Lung (tissue), 12 donors: ENCODE measurements around the gene GPR161. TPM values are rescaled to one million over a fixed set of nuclear protein-coding genes. Genes with fewer than 3 reads are reported as not detected.

ENCODE experiments used
- ATAC-seq: fragments of 200-7000 bp; cut with Tn5 transposase; one replicate; pipeline ENCODE4 v1.9.1; 2020; ENCODE audit warnings: moderate number of reproducible peaks; ENCODE audit not compliant: insufficient read depth, low FRiP score
- DNase-seq, 3 donors: peaks; one replicate each; pipeline ENCODE4 v3.0.0-alpha.2; 2013 to 2017
- H3K27ac ChIP-seq, 2 donors: one replicate each; pipeline ENCODE4 v1.5.1; 2013; ENCODE audit warnings: mild to moderate bottlenecking in 2 of 2, moderate library complexity in 2 of 2, control low read depth in 1 of 2, inconsistent platforms in 1 of 2, low read depth in 1 of 2, low read length in 1 of 2
- H3K27me3 ChIP-seq, 3 donors: one replicate each; pipeline ENCODE4 v1.5.1; 2013; ENCODE audit warnings: low read length in 2 of 3; ENCODE audit not compliant: control insufficient read depth in 3 of 3, insufficient read depth in 3 of 3
- H3K36me3 ChIP-seq, 4 donors: one replicate each; pipeline ENCODE4 v1.5.1; 2013; ENCODE audit warnings: low read length in 4 of 4, mild to moderate bottlenecking in 1 of 4, moderate library complexity in 1 of 4; ENCODE audit not compliant: control insufficient read depth in 4 of 4, insufficient read depth in 4 of 4
- H3K4me1 ChIP-seq, 5 donors: one replicate each; pipeline ENCODE4 v1.5.1; 2013; ENCODE audit warnings: low read length in 5 of 5, mild to moderate bottlenecking in 2 of 5, moderate library complexity in 1 of 5; ENCODE audit not compliant: control insufficient read depth in 5 of 5, insufficient read depth in 5 of 5
- H3K4me3 ChIP-seq: one replicate; pipeline ENCODE4 v1.5.1; 2013; ENCODE audit warnings: mild to moderate bottlenecking, control low read depth, moderate library complexity
- H3K9ac ChIP-seq, 2 donors: one replicate each; pipeline ENCODE4 v1.5.1; 2013; ENCODE audit warnings: low read length in 2 of 2, control low read depth in 1 of 2; ENCODE audit not compliant: insufficient read depth in 1 of 2
- H3K9me3 ChIP-seq, 4 donors: one replicate each; pipeline ENCODE4 v1.5.1; 2013; ENCODE audit warnings: low read length in 3 of 4, mild to moderate bottlenecking in 1 of 4, moderate library complexity in 1 of 4; ENCODE audit not compliant: control insufficient read depth in 4 of 4, insufficient read depth in 3 of 4
- WGBS, 2 donors: extraction: QIAGEN DNeasy Blood & Tissue Kit; methylation state at CpG; one replicate each; pipeline ENCODE4 v1.1.7; 2013; 5-methylcytosine and 5-hydroxymethylcytosine counted together
- polyA plus RNA-seq, 2 donors: library from polyadenylated mRNA; stranded (reverse); fragments of 200-250 nt; gene quantifications; one replicate each; pipeline ENCODE4 v1.2.1, GENCODE V29; 2013
- total RNA-seq, 2 donors: library from RNA; depleted of rRNA in 1 of 2; stranded (reverse); fragments of >200 nt in 1 of 2; gene quantifications; one replicate each; pipeline ENCODE4 v1.2.1, GENCODE V29; 2014 to 2021
- TF ChIP-seq, protein P1 (sequence below): IDR thresholded peaks from 2 replicates; pipeline ENCODE4 v1.5.1; 2012; ENCODE audit warnings: mild to moderate bottlenecking; ENCODE audit errors: control extremely low read depth, extremely low read depth
- donor health status: control.
- donor health status: control.
- donor health status: Bipolar disorder and iron deficiency.
- donor health status: healthy.
- donor health status: DM: yes; HTN: yes; CAD: no.

The GPR161 gene
- total and polyA plus RNA-seq, 4 donors: 2.8 to 15.0 (median 5.7) TPM

DNA sequence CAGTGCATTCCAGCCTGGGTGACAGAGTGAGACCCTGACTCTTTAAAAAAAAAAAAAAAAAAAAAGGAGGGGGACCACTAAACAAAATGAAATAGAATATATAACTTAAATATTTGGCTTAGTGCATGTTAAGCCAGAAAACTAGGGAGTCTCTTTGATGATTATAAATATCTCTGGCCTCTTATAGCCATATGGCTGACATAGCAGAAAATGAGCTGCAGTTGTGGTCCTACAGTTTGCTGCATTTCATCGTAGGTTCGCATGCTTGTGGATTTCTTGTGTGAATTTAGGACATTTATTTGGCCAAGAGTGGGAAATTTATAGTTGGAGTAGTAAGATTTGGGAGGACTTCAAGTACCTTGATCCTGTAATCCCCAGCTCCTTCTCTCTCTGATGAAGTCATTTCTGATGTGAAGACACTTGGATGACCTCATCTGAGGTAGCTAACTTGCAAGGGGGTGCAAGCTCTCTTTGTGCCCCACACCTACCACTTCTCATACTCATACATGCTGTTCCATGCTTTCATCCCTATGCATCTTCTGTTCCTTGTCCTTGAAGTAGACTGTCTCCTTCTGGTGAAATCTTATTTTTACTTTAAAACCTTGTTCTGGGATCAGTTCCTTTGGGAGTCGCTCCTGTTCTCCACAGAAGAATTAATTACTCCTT lies 35.7 kb upstream of the GPR161 start:
- Histone ChIP-seq H3K9me3 (no peaks in the 10 kb centered on the region), H3K9ac (no peak overlapping the region), H3K27me3 (no peaks in the 10 kb centered on the region), H3K4me1 (no peaks in the 10 kb centered on the region), H3K4me3 (no peak overlapping the region), H3K36me3 (no peaks in the 10 kb centered on the region), H3K27ac (no peak overlapping the region)
- ATAC-seq: no peak
- WGBS, 2 donors: 95 to 96% methylated on average over 3 of the region's 3 CpGs
- TF ChIP-seq, protein P1, sequence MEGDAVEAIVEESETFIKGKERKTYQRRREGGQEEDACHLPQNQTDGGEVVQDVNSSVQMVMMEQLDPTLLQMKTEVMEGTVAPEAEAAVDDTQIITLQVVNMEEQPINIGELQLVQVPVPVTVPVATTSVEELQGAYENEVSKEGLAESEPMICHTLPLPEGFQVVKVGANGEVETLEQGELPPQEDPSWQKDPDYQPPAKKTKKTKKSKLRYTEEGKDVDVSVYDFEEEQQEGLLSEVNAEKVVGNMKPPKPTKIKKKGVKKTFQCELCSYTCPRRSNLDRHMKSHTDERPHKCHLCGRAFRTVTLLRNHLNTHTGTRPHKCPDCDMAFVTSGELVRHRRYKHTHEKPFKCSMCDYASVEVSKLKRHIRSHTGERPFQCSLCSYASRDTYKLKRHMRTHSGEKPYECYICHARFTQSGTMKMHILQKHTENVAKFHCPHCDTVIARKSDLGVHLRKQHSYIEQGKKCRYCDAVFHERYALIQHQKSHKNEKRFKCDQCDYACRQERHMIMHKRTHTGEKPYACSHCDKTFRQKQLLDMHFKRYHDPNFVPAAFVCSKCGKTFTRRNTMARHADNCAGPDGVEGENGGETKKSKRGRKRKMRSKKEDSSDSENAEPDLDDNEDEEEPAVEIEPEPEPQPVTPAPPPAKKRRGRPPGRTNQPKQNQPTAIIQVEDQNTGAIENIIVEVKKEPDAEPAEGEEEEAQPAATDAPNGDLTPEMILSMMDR: no peak
- no peak for DNase-seq

DNA sequence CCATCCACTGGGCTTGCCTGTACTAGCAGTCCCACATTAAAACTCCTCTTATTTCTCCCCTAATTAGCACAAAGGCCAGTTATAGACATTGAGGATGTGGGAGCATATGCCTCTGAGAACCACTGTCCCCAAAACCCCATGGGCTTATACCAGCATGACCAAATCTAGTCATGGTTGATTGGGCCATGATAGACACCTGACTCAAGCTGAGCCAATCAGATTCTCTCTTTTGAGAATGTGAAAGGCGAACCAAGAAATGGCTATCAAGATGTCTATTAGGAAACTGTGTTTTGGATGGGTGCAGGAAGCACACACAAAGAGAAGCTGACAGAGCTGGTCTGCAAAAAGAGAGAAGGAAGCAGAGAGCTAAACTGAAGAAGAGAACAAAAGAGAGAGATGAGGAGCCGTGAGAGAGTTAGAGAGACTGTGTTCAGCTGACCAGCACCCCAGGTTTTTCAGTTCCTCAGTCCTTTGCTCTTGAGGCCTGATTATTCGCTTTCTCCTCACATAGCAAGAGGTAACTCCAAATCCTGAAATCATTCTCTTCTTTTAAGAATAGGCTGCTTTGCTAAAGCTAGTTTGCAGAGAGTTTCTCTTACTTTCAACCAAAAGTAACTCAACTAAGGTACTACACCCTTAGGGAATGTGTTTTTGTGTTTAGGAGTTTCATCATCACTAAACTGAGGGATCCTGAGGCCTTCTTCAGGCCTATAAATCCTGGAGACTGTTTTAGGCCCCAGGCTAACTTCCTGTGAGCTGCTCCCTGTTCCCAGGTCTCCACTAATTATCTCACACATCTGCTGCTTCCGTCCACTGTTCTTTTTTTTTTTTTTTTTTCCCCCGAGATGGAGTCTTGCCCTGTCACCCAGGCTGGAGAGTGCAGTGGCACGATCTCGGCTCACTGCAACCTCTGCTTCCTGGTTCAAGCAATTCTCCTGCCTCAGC lies 34.1 kb upstream of the GPR161 start:
- no peaks in the 10 kb centered on the region for H3K27me3 ChIP-seq
- H3K27ac ChIP-seq: no peak overlapping the region
- no peaks in the 10 kb centered on the region for H3K36me3 ChIP-seq
- no peaks in the 10 kb centered on the region for H3K4me1 ChIP-seq
- H3K9ac ChIP-seq: no peak overlapping the region
- WGBS, 2 donors: 88 to 93% methylated on average over 7 of the region's 7 CpGs
- no peak for DNase-seq
- H3K4me3 ChIP-seq: no peak overlapping the region
- TF ChIP-seq, protein P1: no peak
- no peak for ATAC-seq
- H3K9me3 ChIP-seq: no peaks in the 10 kb centered on the region

DNA sequence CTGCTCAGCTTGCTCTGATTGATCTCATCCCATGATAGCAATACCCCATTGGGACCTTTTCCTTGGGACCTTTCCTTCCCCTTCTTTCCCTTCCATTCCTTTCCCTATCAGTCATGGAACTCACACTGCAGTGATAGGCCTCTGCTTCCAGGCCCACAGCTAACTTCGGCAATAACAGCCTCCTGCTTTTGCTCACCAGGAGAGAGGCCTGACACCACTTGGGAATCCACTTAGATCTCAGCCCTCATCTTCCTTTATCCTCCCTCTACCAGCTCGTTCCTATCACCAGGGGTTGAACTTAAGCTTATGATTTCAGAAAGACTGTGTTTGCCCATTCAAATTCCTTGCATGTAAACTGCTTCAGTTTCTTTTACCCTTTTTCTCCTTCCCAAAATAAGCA lies 31.1 kb upstream of the GPR161 start:
- 72 to 79% methylated on average over 2 of the region's 2 CpGs for whole genome bisulfite sequencing, 2 donors
- no peak for DNase-seq
- TF ChIP-seq, protein P1: no peak

More for the DNA sequence above, 31.1 kb upstream of the GPR161 start:
- H3K27ac ChIP-seq: no peak overlapping the region
- H3K9ac ChIP-seq: no peak overlapping the region
- no peaks in the 10 kb centered on the region for H3K36me3 ChIP-seq
- ATAC-seq: no peak
- H3K27me3 ChIP-seq: no peaks in the 10 kb centered on the region
- no peak overlapping the region for H3K4me3 ChIP-seq
- no peaks in the 10 kb centered on the region for H3K4me1 ChIP-seq
- no peaks in the 10 kb centered on the region for H3K9me3 ChIP-seq
